ENCODE data around the gene KANSL1. TPM values are rescaled to one million over a fixed set of nuclear protein-coding genes. Genes with fewer than 3 reads are reported as not detected.
"Not testable (repeated sequence)": the region's sequence is repeated elsewhere in the genome, so short reads cannot be mapped to it uniquely, and the experiment has no call there.

Gene KANSL1
- total RNA-seq, 3 donors from 2014 or later = 80.2 to 107 (median 88.8) TPM

DNA sequence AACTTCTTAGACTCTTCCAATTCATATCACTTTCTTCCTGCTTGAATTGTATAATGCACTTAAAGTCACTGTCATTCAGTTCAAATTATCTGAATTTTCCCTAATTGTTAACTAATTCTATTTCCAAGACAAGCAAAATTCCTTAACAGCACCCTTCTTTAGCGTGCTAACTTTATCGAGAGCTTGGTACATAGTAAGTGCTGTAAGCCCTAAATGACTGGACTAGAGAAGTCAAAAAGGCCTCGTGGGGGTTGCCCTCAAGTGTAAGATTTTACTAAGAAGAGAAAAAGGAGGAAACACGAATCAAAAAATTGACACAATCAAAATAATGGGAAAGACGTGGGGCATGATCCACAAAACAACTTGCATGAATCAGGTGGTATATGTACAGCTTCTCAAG, 11.3 kb downstream of the KANSL1 start:
- TF ChIP-seq, protein P1, sequence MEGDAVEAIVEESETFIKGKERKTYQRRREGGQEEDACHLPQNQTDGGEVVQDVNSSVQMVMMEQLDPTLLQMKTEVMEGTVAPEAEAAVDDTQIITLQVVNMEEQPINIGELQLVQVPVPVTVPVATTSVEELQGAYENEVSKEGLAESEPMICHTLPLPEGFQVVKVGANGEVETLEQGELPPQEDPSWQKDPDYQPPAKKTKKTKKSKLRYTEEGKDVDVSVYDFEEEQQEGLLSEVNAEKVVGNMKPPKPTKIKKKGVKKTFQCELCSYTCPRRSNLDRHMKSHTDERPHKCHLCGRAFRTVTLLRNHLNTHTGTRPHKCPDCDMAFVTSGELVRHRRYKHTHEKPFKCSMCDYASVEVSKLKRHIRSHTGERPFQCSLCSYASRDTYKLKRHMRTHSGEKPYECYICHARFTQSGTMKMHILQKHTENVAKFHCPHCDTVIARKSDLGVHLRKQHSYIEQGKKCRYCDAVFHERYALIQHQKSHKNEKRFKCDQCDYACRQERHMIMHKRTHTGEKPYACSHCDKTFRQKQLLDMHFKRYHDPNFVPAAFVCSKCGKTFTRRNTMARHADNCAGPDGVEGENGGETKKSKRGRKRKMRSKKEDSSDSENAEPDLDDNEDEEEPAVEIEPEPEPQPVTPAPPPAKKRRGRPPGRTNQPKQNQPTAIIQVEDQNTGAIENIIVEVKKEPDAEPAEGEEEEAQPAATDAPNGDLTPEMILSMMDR (IDR thresholded peaks at IDR 0.05) = no peak
- intact Hi-C loops (cut with DNase I, micrococcal nuclease) = no loop called here
- H3K36me3 ChIP-seq (ENCODE audit: low read depth) = no peaks in the 10 kb centered on the region
- peaks cover 39% of the 10 kb centered on the region for H3K4me1 ChIP-seq (ENCODE audit: low read depth)
- H3K4me3 ChIP-seq = no peak overlapping the region
- ATAC-seq (no peak), DNase-seq (no peak)
- no peaks in the 10 kb centered on the region for H3K9me3 ChIP-seq

DNA sequence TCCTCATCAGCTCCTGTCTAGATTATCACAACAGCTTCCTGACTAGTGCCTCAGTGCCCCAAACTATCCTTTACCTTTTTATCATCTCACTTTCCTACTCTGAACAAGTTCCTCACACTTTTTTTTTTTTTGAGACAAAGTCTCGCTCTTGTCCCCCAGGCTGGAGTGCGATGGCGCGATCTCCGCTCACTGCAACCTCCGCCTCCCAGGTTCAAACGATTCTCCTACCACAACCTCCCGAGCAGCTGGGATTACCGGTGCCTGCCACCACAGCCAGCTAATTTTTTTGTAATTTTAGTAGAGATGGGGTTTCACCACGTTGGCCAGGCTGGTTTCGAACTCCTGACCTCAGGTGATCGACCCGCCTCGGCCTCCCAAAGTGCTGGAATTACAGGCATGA, 11.9 kb downstream of the KANSL1 start:
- peaks cover 34% of the 10 kb centered on the region for H3K4me1 ChIP-seq (ENCODE audit: low read depth)
- ATAC-seq; intact Hi-C loops (cut with DNase I, micrococcal nuclease): not testable (repeated sequence)

DNA sequence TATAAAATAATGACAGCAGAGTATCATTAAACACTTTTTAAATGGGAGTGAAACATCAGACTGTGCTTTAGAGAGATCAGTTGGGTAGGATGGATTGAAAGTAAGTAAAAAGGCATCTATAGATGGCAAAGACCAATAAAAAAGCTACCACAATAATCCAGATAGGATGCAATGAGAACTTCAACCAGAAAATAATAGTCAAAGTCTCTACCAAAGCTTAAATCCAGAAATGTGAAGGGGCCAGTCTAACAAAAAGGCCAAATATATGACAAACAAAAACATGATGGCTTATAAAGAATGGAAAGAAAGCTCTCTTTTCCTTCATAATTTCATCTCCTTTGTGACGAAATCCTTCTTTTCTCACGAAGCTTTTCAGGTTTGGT, 12.3 kb downstream of the KANSL1 start:
- intact Hi-C loops (cut with DNase I, micrococcal nuclease) = no loop called here
- Histone ChIP-seq H3K36me3 (ENCODE audit: low read depth) (no peaks in the 10 kb centered on the region), H3K4me3 (no peak overlapping the region), H3K9me3 (no peaks in the 10 kb centered on the region), H3K4me1 (ENCODE audit: low read depth) (peaks cover 37% of the 10 kb centered on the region)
- no peak for ATAC-seq
- no peak for DNase-seq
- TF ChIP-seq, protein P1 (IDR thresholded peaks at IDR 0.05) = no peak

More for the DNA sequence above, 11.9 kb downstream of the KANSL1 start:
- peak in 1 of 3 donors; percentile 33 for DNase-seq
- not testable (repeated sequence) for H3K4me3 ChIP-seq; H3K9me3 ChIP-seq; H3K36me3 ChIP-seq (ENCODE audit: low read depth)

DNA sequence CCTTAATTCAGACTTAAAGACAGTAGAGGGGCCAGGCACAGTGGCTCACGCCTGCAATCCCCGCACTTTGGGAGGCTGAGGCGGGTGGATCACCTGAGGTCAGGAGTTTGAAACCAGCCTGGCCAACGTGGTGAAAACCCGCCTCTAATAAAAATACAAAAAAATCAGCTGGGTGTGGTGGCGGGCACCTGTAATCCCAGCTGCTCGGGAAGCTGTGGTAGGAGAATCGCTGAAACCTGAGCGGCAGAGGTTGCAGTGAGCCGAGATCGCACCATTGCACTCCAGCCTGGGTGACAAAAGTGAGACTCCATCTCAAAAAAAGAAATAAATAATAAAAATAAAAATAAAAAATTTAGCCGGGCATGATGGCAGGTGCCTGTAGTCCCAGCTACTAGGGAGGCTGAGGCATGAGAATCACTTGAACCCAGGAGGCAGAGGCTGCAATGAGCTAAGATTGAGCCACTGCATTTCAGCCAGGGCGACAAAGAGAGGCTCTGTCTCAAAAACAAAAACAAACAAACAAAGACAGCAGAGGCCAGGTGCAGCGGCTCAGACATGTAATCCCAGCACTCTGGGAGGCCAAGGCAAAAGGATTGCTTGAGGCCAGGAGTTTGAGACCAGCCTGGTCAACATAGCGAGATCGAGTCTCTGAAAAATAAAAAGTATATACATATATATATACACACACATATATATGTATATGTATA, 12.9 kb downstream of the KANSL1 start:
- intact Hi-C loops (cut with DNase I, micrococcal nuclease) = not testable (repeated sequence)

DNA sequence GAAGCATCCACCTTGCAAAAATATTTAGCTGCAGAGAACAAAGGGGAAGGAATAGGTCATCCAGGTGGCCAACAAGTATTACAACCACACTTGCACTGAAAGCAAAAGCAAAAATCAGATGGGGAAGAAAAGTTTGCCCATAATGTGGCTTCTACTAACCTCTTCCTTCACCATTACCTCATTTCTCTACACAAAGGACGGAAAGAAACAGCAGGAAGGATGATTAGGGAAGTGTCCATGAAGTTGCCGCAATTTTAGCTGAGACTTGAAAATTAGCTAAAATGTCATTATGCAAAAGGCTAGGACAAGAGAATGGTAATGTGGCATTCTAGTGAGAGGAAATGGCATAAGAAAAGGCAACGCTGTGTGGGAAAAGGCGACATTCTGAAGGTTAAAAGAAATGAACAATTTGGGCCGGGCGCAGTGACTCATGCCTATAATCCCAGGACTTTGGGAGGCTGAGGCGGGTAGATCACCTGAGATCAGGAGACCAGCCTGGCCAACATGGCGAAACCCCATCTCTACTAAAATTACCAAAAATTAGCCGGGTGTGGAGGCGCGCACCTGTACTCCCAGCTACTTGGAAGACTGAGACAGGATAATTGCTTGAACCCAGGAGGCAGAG, 13.7 kb downstream of the KANSL1 start:
- Histone ChIP-seq H3K9me3 (no peaks in the 10 kb centered on the region), H3K36me3 (ENCODE audit: low read depth) (no peaks in the 10 kb centered on the region), H3K4me1 (ENCODE audit: low read depth) (peaks cover 37% of the 10 kb centered on the region), H3K4me3 (no peak overlapping the region)
- ATAC-seq = peak; percentile 61
- TF ChIP-seq, protein P1 (IDR thresholded peaks at IDR 0.05) = no peak
- no peak for DNase-seq
- intact Hi-C loops (cut with DNase I, micrococcal nuclease) = no loop called here

More for the DNA sequence above, 12.9 kb downstream of the KANSL1 start:
- H3K9me3 ChIP-seq; DNase-seq; H3K36me3 ChIP-seq (ENCODE audit: low read depth); H3K4me3 ChIP-seq; ATAC-seq: not testable (repeated sequence)
- H3K4me1 ChIP-seq (ENCODE audit: low read depth) = peaks cover 42% of the 10 kb centered on the region

DNA sequence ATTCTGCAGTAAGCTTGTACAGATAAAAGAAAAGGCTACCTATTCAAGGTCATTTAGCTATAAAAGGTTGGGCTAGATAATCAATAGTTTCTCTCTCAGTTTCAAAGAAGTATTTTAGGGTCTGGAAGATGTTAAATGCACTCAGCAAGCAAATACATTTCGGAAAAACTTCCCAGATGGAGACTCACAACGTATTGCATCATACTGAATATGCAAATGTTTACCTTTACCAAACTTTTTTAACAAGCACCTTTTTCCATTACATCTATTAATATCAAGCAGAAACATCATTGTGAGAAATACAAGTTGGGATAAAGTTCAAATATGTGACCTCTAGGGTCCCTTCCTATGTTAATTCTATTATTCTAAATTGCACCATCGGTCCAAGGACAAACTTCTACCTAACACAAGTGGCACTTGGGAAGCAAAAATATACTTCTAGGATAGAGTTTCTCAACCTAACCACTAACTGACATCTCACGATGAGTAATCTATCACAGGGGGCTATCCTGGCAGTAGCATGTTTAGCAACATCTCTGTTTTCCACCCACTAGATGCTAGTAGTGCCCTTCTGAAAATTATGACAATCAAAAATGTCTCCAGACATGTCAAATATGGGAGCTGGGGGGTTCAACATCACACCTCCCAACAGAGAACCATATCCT, 14.5 kb downstream of the KANSL1 start:
- ATAC-seq (no peak), DNase-seq (no peak)
- TF ChIP-seq, protein P1 (IDR thresholded peaks at IDR 0.05) = no peak
- no peaks in the 10 kb centered on the region for H3K36me3 ChIP-seq (ENCODE audit: low read depth)
- intact Hi-C loops (cut with DNase I, micrococcal nuclease) = no loop called here
- H3K9me3 ChIP-seq = no peaks in the 10 kb centered on the region
- H3K4me1 ChIP-seq (ENCODE audit: low read depth) = peaks cover 37% of the 10 kb centered on the region
- H3K4me3 ChIP-seq = no peak overlapping the region
